Spleen (tissue), 7 donors: ENCODE data around the gene ZNF503.

ENCODE experiments used
- CTCF ChIP-seq, 11 experiments: fragments of 200-600 bp in 7 of 11; fragments of 450-650 bp in 4 of 11; sonication (generic) in 4 of 11; IDR thresholded peaks in 8 of 11; conservative IDR thresholded peaks in 3 of 11; 1 replicate in 7 of 11; 2 replicates in 4 of 11; pipeline versions ENCODE4 v1.4.0 to v1.8.0; 2016 to 2021; ENCODE audit warnings: antibody characterized with exemption in 11 of 11, inconsistent platforms in 4 of 11, mild to moderate bottlenecking in 1 of 11
- POLR2A ChIP-seq, 3 donors: fragments of 450-650 bp; IDR thresholded peaks; one replicate each; pipeline ENCODE4 v1.5.1; 2017; ENCODE audit warnings: antibody characterized with exemption in 3 of 3, mild to moderate bottlenecking in 1 of 3
- donor health status: DM: no; HTN: no; CAD: no; lungs with moderate emphysema.
- donor health status: DM: no; HTN: no; CAD: no.
- donor health status: DM: no; HTN: no; CAD: no.

DNA sequence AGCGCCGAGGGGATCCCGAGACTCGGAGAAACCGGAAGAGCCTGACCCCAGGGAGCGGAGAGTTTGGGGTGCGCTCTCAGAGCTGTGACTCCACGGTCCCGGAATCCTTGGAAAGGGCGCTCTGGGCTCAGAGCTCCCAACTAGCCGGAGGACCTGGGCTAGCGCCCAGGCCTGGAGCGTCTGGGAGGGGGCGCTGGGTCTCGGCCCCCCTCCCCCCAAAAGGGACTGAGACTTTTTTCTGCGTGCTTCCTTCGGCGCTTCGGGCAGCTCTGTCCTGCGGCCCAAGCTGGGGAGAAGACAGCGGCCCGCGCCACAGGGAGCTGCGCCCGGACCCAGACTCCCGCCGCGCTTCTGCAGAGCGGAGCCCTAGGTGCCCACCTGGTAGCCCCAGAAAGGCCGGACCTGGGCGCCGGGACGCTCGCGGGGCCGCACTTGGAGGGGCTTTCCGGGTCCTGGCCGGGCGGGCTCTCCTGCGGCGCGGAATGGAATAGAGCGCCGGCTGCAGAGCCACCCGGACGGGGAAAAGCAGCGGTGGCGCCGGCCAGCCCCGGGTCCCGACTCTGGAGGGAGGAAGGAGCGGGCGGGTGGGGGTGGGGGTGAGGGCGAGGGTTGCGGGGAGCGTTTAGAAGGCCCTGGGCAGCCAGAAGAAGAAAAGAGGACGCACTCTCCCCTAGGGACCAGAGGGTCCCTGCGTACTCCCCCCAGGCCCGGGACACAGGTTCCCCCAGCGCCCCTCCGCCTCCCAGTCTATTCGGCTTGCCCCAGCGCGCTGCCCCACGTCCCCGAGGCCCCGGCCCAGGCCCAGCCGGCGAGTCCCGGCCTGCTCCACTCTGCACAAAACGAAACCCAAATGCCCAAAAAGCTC lies 4.7 kb downstream of the ZNF503 start:
- TF ChIP-seq CTCF (IDR thresholded peaks at IDR 0.05 in 8 of 11, conservative IDR thresholded peaks at IDR 0.05 in 3 of 11) (no peak), POLR2A (IDR thresholded peaks at IDR 0.05) (no peak)
